HG02973 (cell line): ENCODE measurements around the gene SIVA1.

Source experiments
- ATAC-seq: cut with Tn5 transposase; IDR thresholded peaks from one replicate; pipeline ENCODE4 v1.9.1; 2021; ENCODE audit warnings: moderate library complexity; ENCODE audit not compliant: unreplicated experiment

The SIVA1 gene

DNA sequence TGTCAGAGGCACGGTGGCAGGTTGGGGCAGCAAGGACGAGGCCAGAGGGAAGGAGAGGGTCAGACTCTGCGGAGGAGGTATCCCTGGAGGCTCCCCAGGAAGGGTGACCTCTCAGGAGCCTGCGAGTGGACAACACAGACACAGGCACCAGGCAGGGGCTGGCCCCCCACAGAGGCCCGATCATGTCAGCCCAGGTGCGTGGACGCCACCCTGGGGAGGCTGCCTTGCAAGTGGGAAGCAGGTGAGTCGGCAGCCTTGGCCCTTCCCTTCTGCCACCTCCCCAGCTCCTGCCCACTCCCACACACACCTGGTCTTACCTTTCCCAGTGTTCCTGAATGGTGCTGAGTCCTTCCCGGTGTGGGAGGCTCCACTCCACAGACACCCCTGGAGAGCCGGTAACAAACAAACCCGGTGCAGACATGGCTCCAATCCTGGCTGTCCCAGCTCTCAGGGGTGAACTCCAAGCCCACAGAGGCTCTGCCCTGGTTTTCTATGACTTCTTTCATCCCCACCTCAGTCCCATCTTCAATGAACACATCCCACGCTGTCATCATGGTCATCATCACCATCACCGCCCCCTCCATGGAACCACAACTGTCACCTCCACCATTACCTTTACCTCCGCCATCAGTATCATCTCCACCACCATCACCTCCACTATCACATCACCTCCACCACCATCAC is 53.1 kb downstream of the SIVA1 start:
- no peak for ATAC-seq

- ATAC-seq = no peak
These were observed 53.9 kb downstream of the SIVA1 start for GRCh38 chr14:104806625-104807465.

- ATAC-seq = no peak
These were observed 55.5 kb downstream of the SIVA1 start for GRCh38 chr14:104808456-104808855.
